Muscle of back (tissue), 11 donors: ENCODE data around the gene NEO1. TPM values are rescaled to one million over a fixed set of nuclear protein-coding genes. Genes with fewer than 3 reads are reported as not detected.
"Not testable (repeated sequence)": the region's sequence is repeated elsewhere in the genome, so short reads cannot be mapped to it uniquely, and the experiment has no call there.

Experiments
- DNase-seq, 3 donors: peaks; one replicate each; pipeline versions ENCODE4 v3.0.0 to v3.0.0-alpha.2; 2013
- polyA plus RNA-seq, 10 donors: library from polyadenylated mRNA; unstranded; fragments of 120-200 nt; gene quantifications; one replicate each; pipeline ENCODE4 v1.2.1, GENCODE V29; 2013; ENCODE audit not compliant: insufficient read length in 10 of 10

Gene NEO1
- polyA plus RNA-seq, 10 donors = 45.1 to 57.4 (median 49.9) TPM

- peak in 1 of 3 donors; percentile 27 for DNase-seq
Observed at GRCh38 chr15:73141216-73141900, 89.1 kb downstream of the NEO1 start.

- no peak for DNase-seq
Observed at GRCh38 chr15:73142802-73143762, 90.8 kb downstream of the NEO1 start.

- no peak for DNase-seq
Observed at GRCh38 chr15:73143763-73144155, 91.5 kb downstream of the NEO1 start.

- DNase-seq = no peak
Observed at GRCh38 chr15:73146419-73146818, 94.2 kb downstream of the NEO1 start.

DNA sequence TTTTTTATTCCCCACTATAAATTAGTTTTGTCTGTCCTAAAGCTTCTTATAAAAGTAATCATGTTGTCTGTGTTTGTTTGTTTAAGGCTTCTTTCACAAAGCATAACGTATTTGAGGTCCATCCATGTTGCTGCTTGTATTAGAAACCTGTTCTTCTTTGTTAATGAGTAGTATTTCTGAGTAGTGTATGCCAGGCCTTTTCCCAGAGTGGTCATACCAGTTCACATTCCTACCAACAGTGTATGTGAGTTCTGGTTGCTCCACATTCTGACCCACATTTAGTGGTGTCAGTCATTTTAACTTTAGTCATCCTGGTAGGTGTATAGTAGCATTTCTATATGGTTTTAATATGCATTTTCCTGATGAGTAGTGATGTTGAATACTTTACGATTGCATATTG, 98.6 kb downstream of the NEO1 start:
- DNase-seq = no peak

- peak in 1 of 3 donors; percentile 8 for DNase-seq
Observed at GRCh38 chr15:73153024-73153423, 100.8 kb downstream of the NEO1 start.

DNA sequence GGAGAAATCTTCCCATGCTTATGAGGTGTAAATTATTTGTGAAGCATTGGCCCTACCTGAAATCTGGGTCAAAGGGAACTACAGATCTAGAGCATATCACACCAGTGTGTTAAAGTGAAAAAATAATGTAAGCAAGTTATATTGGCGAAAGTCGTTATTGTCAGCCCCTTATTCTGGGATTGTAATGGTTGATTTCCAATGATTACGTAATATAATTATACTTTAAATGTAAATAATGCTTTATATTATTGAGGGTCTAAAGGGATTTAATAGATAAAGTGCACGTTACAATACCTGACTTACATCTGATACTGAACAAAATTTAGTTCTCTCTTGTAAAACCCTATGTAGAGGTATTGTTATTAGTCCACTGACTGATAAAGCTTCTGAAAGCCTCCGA, 101.2 kb downstream of the NEO1 start:
- no peak for DNase-seq

- no peak for DNase-seq
Observed at GRCh38 chr15:73156431-73157191, 104.3 kb downstream of the NEO1 start.

DNA sequence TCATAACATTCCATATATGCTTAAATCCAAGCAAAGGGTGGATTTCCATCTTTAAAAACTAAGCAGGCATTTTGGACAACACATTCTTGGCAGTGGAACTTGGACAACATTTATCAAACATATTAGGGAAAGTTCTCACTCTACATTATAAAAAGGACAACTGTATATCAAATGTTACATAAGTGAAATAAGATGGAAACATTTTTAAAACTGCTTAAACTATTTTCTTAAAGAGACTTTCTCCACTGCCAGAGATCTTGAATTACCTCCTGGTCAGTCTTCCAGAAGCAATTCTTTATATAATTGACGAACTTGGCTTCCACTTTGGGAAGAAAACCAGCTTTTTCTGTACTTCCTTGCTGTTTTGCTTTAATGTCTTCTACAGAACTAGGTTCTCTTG, 109.3 kb downstream of the NEO1 start:
- peak; percentile 13 to 76 (median 60) for DNase-seq

GRCh38 chr15:73165435-73165834, 113.2 kb downstream of the NEO1 start:
- no peak for DNase-seq

- no peak for DNase-seq
Observed at GRCh38 chr15:73165844-73166243, 113.6 kb downstream of the NEO1 start.

DNA sequence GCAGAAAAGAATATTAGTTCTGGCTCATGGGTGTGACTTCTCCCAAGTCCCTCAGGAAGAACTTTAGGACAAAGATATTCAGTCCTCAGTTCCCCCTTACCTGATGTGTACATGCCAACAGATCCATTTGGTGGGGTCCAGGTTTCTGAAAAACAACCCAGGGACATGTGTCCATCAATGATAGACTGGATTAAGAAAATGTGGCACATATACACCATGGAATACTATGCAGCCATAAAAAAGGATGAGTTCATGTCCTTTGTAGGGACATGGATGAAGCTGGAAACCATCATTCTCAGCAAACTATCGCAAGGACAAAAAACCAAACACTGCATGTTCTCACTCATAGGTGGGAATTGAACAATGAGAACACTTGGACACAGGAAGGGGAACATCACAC, 114.4 kb downstream of the NEO1 start:
- DNase-seq = not testable (repeated sequence)

GRCh38 chr15:73168487-73168886, 116.2 kb downstream of the NEO1 start:
- no peak for DNase-seq

DNA sequence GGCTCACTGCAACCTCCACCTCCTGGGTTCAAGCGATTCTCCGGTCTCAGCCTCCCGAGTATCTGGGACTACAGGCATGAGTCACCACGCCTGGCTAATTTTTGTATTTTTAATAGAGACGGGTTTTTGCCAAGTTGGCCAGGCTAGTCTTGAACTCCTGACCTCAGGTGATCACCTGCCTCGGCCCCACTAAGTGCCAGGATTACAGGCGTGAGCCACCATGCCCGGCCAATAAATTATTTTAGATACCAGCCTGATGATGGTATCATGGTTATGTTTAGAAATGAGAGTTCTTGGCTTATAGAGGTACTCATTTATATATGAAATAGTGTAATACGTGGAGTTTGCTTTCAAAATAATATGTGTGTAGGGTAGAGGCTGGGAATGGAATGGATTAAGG, 119.4 kb downstream of the NEO1 start:
- no peak for DNase-seq

DNA sequence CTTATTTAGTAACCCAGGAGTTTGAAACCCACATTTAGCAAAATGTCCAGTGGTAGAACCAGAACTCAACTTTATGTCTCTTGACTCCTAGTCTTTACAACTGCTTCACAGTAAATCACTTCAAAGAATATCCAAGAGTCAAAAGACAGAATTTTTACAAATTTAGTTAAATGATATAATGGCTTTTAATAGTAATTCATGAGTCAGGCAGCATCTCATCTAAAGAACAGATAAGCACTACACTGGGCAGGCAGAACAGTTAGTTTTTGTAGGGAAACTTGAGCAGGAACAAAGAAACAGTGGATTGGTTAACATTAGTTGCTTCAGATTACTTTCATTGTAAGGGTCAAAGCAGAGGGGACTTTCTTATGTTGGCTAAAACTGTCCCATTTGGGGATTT, 120.2 kb downstream of the NEO1 start:
- no peak for DNase-seq

- no peak for DNase-seq
Observed at GRCh38 chr15:73174171-73174570, 121.9 kb downstream of the NEO1 start.

GRCh38 chr15:73175382-73175781, 123.1 kb downstream of the NEO1 start:
- no peak for DNase-seq

- peak in 1 of 3 donors; percentile 10 for DNase-seq
Observed at GRCh38 chr15:73176598-73176997, 124.3 kb downstream of the NEO1 start.

GRCh38 chr15:73183071-73183470, 130.8 kb downstream of the NEO1 start:
- no peak for DNase-seq

DNA sequence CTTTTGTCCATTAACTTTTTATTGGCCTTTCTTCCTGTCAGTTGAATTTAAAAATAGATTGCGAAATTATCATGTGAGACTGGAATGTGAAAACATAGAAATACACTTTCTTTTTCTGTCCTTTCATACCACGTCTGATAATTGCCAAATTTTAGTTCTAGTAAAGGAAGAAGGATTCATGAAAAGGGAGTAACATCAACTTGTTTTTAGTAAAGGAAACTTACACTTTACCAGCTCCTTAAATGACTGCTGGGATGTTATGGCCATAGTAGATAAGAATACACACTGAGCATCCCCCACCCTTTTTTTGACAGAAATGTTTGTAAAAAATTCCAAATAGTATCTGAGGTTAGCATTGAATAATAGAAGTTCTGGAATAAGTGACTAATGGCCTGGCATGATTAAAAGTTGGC, 137.9 kb downstream of the NEO1 start:
- DNase-seq = no peak

GRCh38 chr15:73195166-73195565, 142.9 kb downstream of the NEO1 start:
- no peak for DNase-seq

GRCh38 chr15:73196113-73196512, 143.8 kb downstream of the NEO1 start:
- no peak for DNase-seq
